PC-3 (cell line): ENCODE measurements around the gene SLC52A1. TPM values are rescaled to one million over a fixed set of nuclear protein-coding genes. Genes with fewer than 3 reads are reported as not detected.

Source experiments
- ATAC-seq: fragments of 200-7000 bp; cut with Tn5 transposase; 2 replicates; pipeline ENCODE4 v1.9.1; 2020; ENCODE audit warnings: mild to moderate bottlenecking, moderate library complexity
- BruUV-seq: library from RNA; stranded (reverse); fragments of 400-500 nt; replicated peaks from 2 replicates; lab custom pipeline; 2021; lab: Mats Ljungman, UMichigan
- CTCF ChIA-PET: fragments of 300-600 bp; sonication (Branson Sonifier 250); formaldehyde crosslinking; loops from one replicate; lab custom pipeline; 2022; ENCODE audit warnings: antibody characterized with exemption; lab: Charles Lee
- POLR2A ChIA-PET: fragments of 300-600 bp; sonication (Branson Sonifier 250); formaldehyde crosslinking; loops from one replicate; lab custom pipeline; 2022; ENCODE audit warnings: antibody characterized with exemption; ENCODE audit not compliant: unreplicated experiment; lab: Charles Lee
- DNase-seq: peaks from one replicate; pipeline ENCODE4 v3.0.0-alpha.2; 2015
- H2AFZ ChIP-seq: fragments of 300-600 bp; sonication (generic); 2 replicates; pipeline ENCODE4 v1.6.0; 2016; ENCODE audit warnings: antibody characterized with exemption, low read length
- H3F3A ChIP-seq: fragments of 300-600 bp; sonication (generic); one replicate; pipeline ENCODE4 v1.6.0; 2017; ENCODE audit warnings: antibody characterized with exemption, low read length, control low read depth, mild to moderate bottlenecking; ENCODE audit not compliant: unreplicated experiment
- H3K27ac ChIP-seq: fragments of 300-600 bp; sonication (generic); 2 replicates; pipeline ENCODE4 v1.5.1; 2016; ENCODE audit warnings: mild to moderate bottlenecking, low read length
- H3K27me3 ChIP-seq: fragments of 300-600 bp; sonication (generic); 2 replicates; pipeline ENCODE4 v1.6.1; 2016; ENCODE audit warnings: low read length, mixed read lengths
- H3K36me3 ChIP-seq: fragments of 300-600 bp; sonication (generic); 2 replicates; pipeline ENCODE4 v1.6.1; 2016; ENCODE audit warnings: low read depth, mixed run types, low read length, mixed read lengths
- H3K4me1 ChIP-seq: fragments of 300-600 bp; sonication (generic); 2 replicates; pipeline ENCODE4 v1.5.1; 2016; ENCODE audit warnings: low read length; ENCODE audit not compliant: insufficient read depth
- H3K4me2 ChIP-seq: fragments of 300-600 bp; sonication (generic); 2 replicates; pipeline ENCODE4 v1.6.0; 2016; ENCODE audit warnings: low read length
- H3K4me3 ChIP-seq: fragments of 300-600 bp; sonication (generic); 2 replicates; pipeline ENCODE4 v1.5.1; 2016; ENCODE audit warnings: mild to moderate bottlenecking, low read length, mixed read lengths
- H3K79me2 ChIP-seq: fragments of 300-600 bp; sonication (generic); 2 replicates; pipeline ENCODE4 v1.6.1; 2017; ENCODE audit warnings: low read length, mixed read lengths
- H3K9ac ChIP-seq: fragments of 300-600 bp; sonication (generic); 2 replicates; pipeline ENCODE4 v1.6.0; 2016; ENCODE audit warnings: mild to moderate bottlenecking, low read length
- H3K9me2 ChIP-seq: fragments of 300-600 bp; sonication (generic); replicated peaks from 2 replicates; pipeline ENCODE4 v1.6.1; 2016; ENCODE audit warnings: mixed run types, low read length, mixed read lengths
- H3K9me3 ChIP-seq: fragments of 300-600 bp; sonication (generic); 2 replicates; pipeline ENCODE4 v1.6.1; 2016; ENCODE audit warnings: low read length, mixed read lengths
- H4K20me1 ChIP-seq: fragments of 300-600 bp; sonication (generic); 2 replicates; pipeline ENCODE4 v1.6.1; 2016; ENCODE audit warnings: low read length, mixed read lengths
- CTCF ChIP-seq: fragments of 300-600 bp; sonication (generic); conservative IDR thresholded peaks from 2 replicates; pipeline ENCODE4 v1.5.1; 2017; ENCODE audit warnings: antibody characterized with exemption, low read depth, mild to moderate bottlenecking, low read length
- EZH2 ChIP-seq: fragments of 300-600 bp; sonication (generic); IDR thresholded peaks from one replicate; pipeline ENCODE4 v1.6.1; 2017; ENCODE audit warnings: antibody characterized with exemption, mild to moderate bottlenecking, low read length; ENCODE audit not compliant: unreplicated experiment
- EZH2phosphoT487 ChIP-seq: fragments of 300-600 bp; sonication (generic); IDR thresholded peaks from 2 replicates; pipeline ENCODE4 v1.6.1; 2018; ENCODE audit warnings: mild to moderate bottlenecking, antibody characterized with exemption, low read length, borderline replicate concordance
- intact Hi-C: fragments of 100-400 bp; cut with micrococcal nuclease; formaldehyde crosslinking; loops from 2 replicates; pipeline ENCODE4 v1.9.0; 2023
- total RNA-seq: library from RNA; depleted of rRNA; stranded (reverse); fragments of >200 nt; gene quantifications from 2 replicates; pipeline ENCODE4 v1.2.3, GENCODE V29; 2014

The SLC52A1 gene
- total RNA-seq, 1 experiment from 2014 or later: not detected

DNA sequence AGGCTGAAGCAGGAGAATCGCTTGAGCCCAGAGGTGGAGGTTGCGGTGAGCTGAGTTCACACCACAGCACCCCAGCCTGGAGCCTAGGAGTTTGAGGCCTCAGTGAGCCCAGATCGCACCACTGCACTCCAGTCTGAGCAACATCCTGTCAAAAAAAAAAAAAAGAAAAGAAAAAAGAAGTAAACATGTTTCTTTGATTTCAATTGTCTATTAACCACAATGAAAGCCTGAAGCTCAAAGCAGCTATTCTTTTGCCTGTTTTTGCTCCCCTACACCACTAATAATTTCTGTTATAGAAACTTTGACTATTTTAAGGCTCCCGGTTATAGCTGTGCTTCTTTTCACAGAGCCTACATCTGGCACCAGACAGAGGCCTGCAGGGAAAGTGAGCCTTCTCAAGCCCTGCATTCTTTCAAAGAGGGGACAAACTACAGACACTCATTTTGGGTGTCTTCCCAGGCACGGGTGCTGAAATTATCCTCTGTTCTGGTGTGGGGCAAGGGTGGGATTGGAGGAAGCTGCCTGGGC, 14.2 kb upstream of the SLC52A1 start:
- Histone ChIP-seq H3K4me2 (no peak overlapping the region), H3K9me2 (no peaks in the 10 kb centered on the region), H3K27ac (no peak overlapping the region), H2AFZ (no peak overlapping the region), H3K27me3 (no peaks in the 10 kb centered on the region), H3K36me3 (no peaks in the 10 kb centered on the region), H4K20me1 (no peaks in the 10 kb centered on the region), H3K79me2 (no peaks in the 10 kb centered on the region), H3K4me1 (no peaks in the 10 kb centered on the region), H3K4me3 (no peak overlapping the region), H3K9me3 (no peaks in the 10 kb centered on the region), H3K9ac (no peak overlapping the region), H3F3A (no peaks in the 10 kb centered on the region)
- ChIA-PET CTCF (no interaction called here), POLR2A (no interaction called here)
- TF ChIP-seq EZH2 (no peak), EZH2phosphoT487 (no peak), CTCF (no peak)
- no peak for ATAC-seq
- intact Hi-C loops: no loop called here
- no TSS peak for BruUV-seq
- DNase-seq: no peak

GRCh38 chr17:5047446-5047845, 12.2 kb upstream of the SLC52A1 start:
- POLR2A ChIA-PET: no interaction called here
- intact Hi-C loops: no loop called here

More at GRCh38 chr17:5047446-5047845, 12.2 kb upstream of the SLC52A1 start:
- H2AFZ ChIP-seq: no peak overlapping the region
- DNase-seq: no peak
- H3K79me2 ChIP-seq: no peaks in the 10 kb centered on the region
- BruUV-seq: no TSS peak
- CTCF ChIA-PET: no interaction called here
- no peaks in the 10 kb centered on the region for H3K4me1 ChIP-seq
- H3K9ac ChIP-seq: no peak overlapping the region
- ATAC-seq: no peak
- H3F3A ChIP-seq: no peaks in the 10 kb centered on the region
- H4K20me1 ChIP-seq: no peaks in the 10 kb centered on the region
- TF ChIP-seq CTCF (no peak), EZH2phosphoT487 (no peak), EZH2 (no peak)
- no peak overlapping the region for H3K4me3 ChIP-seq
- H3K4me2 ChIP-seq: no peak overlapping the region
- H3K9me2 ChIP-seq: no peaks in the 10 kb centered on the region
- no peaks in the 10 kb centered on the region for H3K9me3 ChIP-seq
- H3K27me3 ChIP-seq: no peaks in the 10 kb centered on the region
- no peak overlapping the region for H3K27ac ChIP-seq
- no peaks in the 10 kb centered on the region for H3K36me3 ChIP-seq
